GM10266 (cell line): Measurements from ENCODE around the gene IL23A.

Experiments used
- DNase-seq: peaks from one replicate; pipeline ENCODE4 v3.0.0; 2012; ENCODE audit errors: extremely low spot score
- CTCF ChIP-seq: IDR thresholded peaks from 2 replicates; pipeline ENCODE4 v1.5.1; 2012; ENCODE audit warnings: mild to moderate bottlenecking, low read depth; ENCODE audit not compliant: control insufficient read depth, insufficient read depth; ENCODE audit errors: missing control alignments

The IL23A gene

GRCh38 chr12:56377989-56378316 lies 39.3 kb downstream of the IL23A start:
- TF ChIP-seq CTCF = no peak
- no peak for DNase-seq

GRCh38 chr12:56382611-56383010 lies 43.9 kb downstream of the IL23A start:
- DNase-seq = no peak
- TF ChIP-seq CTCF = no peak

- DNase-seq = no peak
- TF ChIP-seq CTCF = no peak
Measured at GRCh38 chr12:56385873-56386272, 47.2 kb downstream of the IL23A start.

- no peak for DNase-seq
- TF ChIP-seq CTCF = no peak
Measured at GRCh38 chr12:56387152-56387736, 48.6 kb downstream of the IL23A start.

- no peak for DNase-seq
Measured at GRCh38 chr12:56389412-56389811, 50.7 kb downstream of the IL23A start.

More at GRCh38 chr12:56389412-56389811, 50.7 kb downstream of the IL23A start:
- TF ChIP-seq CTCF = no peak
